A549 (cell line): Measurements from ENCODE around the gene SUV39H1. TPM values are rescaled to one million over a fixed set of nuclear protein-coding genes. Genes with fewer than 3 reads are reported as not detected.
A peak's percentile ranks its signal among the peaks of the same experiment; 100 is the strongest.

Experiments used
- ATAC-seq, 2 experiments: fragments of 200-7000 bp in 1 of 2; fragments of >200 bp in 1 of 2; cut with Nextera tagmentation in 1 of 2; cut with Tn5 transposase in 1 of 2; 3 replicates each; pipeline versions ENCODE4 v1.8.0 to v1.9.1; 2018 to 2020; ENCODE audit warnings: mild to moderate bottlenecking in 1 of 2, moderate library complexity in 1 of 2
- CTCF ChIA-PET: fragments of 300-600 bp; sonication (Branson Sonifier 250); formaldehyde crosslinking; extraction: SDS; loops from one replicate; lab custom pipeline; 2021; ENCODE audit warnings: antibody characterized with exemption, inconsistent platforms; lab: Yijun Ruan, JAX
- POLR2A ChIA-PET: fragments of 350-600 bp; formaldehyde crosslinking; extraction: SDS; loops from one replicate; lab custom pipeline; 2021; ENCODE audit warnings: antibody characterized with exemption, inconsistent platforms; lab: Yijun Ruan, JAX
- DNase-seq, 2 experiments: peaks; one replicate each; pipeline versions ENCODE4 v3.0.0 to v3.0.0-alpha.2; 2011 to 2016; ENCODE audit warnings: low read depth in 1 of 2, low spot score in 1 of 2
- FAIRE-seq: peaks from 2 replicates; lab custom pipeline; 2011; peaks lifted over from hg19 to GRCh38; lab: Jason Lieb, UNC
- H3K27ac ChIP-seq, 2 experiments: fragments of >200 bp; sonication (Bioruptor Twin); formaldehyde crosslinking; 3 replicates each; pipeline ENCODE4 v1.5.1; 2016 to 2017
- H3K4me1 ChIP-seq: fragments of >200 bp; sonication (Bioruptor Twin); formaldehyde crosslinking; 3 replicates; pipeline ENCODE4 v1.6.1; 2016
- H3K4me2 ChIP-seq: fragments of >200 bp; sonication (Bioruptor Twin); formaldehyde crosslinking; 3 replicates; pipeline ENCODE4 v1.6.1; 2016
- H3K4me3 ChIP-seq: fragments of >200 bp; sonication (Bioruptor Twin); formaldehyde crosslinking; 3 replicates; pipeline ENCODE4 v1.5.1; 2016
- H3K9me3 ChIP-seq: fragments of >200 bp; sonication (Bioruptor Twin); formaldehyde crosslinking; 3 replicates; pipeline ENCODE4 v1.6.1; 2016
- CHD2 ChIP-seq: fragments of 150-350 bp; IDR thresholded peaks from 2 replicates; pipeline ENCODE4 v1.6.1; 2014; ENCODE audit warnings: low read length; ENCODE audit not compliant: partially characterized antibody
- CTCF ChIP-seq: fragments of >200 bp; sonication (Bioruptor Twin); formaldehyde crosslinking; IDR thresholded peaks from 3 replicates; pipeline ENCODE4 v1.5.1; 2016
- EP300 ChIP-seq, 2 experiments: fragments of >200 bp; sonication (Bioruptor Twin); formaldehyde crosslinking; IDR thresholded peaks; 2 replicates in 1 of 2; 3 replicates in 1 of 2; pipeline ENCODE4 v1.6.1; 2016 to 2017
- HMGXB4 ChIP-seq: fragments of 250-450 bp; sonication (Bioruptor Pico); IDR thresholded peaks from 2 replicates; pipeline ENCODE4 v1.5.0; 2021; ENCODE audit warnings: mild to moderate bottlenecking, moderate library complexity, borderline replicate concordance
- HOXB13 ChIP-seq: fragments of 250-450 bp; sonication (Bioruptor Pico); IDR thresholded peaks from 2 replicates; pipeline ENCODE4 v1.5.0; 2020; ENCODE audit warnings: low read depth, mild to moderate bottlenecking, moderate library complexity
- JUNB ChIP-seq: fragments of >200 bp; sonication (Bioruptor Twin); formaldehyde crosslinking; IDR thresholded peaks from 2 replicates; pipeline ENCODE4 v1.6.1; 2016
- MAZ ChIP-seq: fragments of 150-350 bp; IDR thresholded peaks from 2 replicates; pipeline ENCODE4 v1.6.1; 2014; ENCODE audit warnings: antibody characterized with exemption, low read depth, low read length, borderline replicate concordance
- NR3C1 ChIP-seq: fragments of >200 bp; sonication (Bioruptor Twin); formaldehyde crosslinking; IDR thresholded peaks from 3 replicates; pipeline ENCODE4 v1.6.1; 2017
- PHF8 ChIP-seq: fragments of 200-600 bp; sonication (generic); IDR thresholded peaks from 2 replicates; pipeline ENCODE4 v1.6.1; 2016; ENCODE audit warnings: low read depth, mild to moderate bottlenecking, antibody characterized with exemption, moderate library complexity, borderline replicate concordance
- POLR2AphosphoS2 ChIP-seq: conservative IDR thresholded peaks from 2 replicates; pipeline ENCODE4 v1.6.1; 2012; ENCODE audit warnings: low read length, improper control_type of control experiment, inconsistent platforms
- RAD21 ChIP-seq, 2 experiments: fragments of >200 bp in 1 of 2; sonication (Bioruptor Twin) in 1 of 2; formaldehyde crosslinking in 1 of 2; IDR thresholded peaks in 1 of 2; conservative IDR thresholded peaks in 1 of 2; 2 replicates in 1 of 2; 3 replicates in 1 of 2; pipeline ENCODE4 v1.6.1; 2012 to 2018; ENCODE audit warnings: inconsistent platforms in 1 of 2
- RARB ChIP-seq: fragments of 250-450 bp; sonication (Bioruptor Pico); IDR thresholded peaks from 2 replicates; pipeline ENCODE4 v1.8.0; 2021; ENCODE audit warnings: mild to moderate bottlenecking, moderate library complexity
- RNF2 ChIP-seq: fragments of 200-600 bp; sonication (generic); IDR thresholded peaks from 2 replicates; pipeline ENCODE4 v1.6.1; 2016; ENCODE audit warnings: low read depth, mild to moderate bottlenecking, antibody characterized with exemption, moderate library complexity, borderline replicate concordance
- SMC3 ChIP-seq: fragments of >200 bp; sonication (Bioruptor Twin); formaldehyde crosslinking; IDR thresholded peaks from 3 replicates; pipeline ENCODE4 v1.6.1; 2018; ENCODE audit warnings: inconsistent platforms
- SREBF2 ChIP-seq: fragments of 450-650 bp; IDR thresholded peaks from 2 replicates; pipeline ENCODE4 v1.6.1; 2014; ENCODE audit warnings: mild to moderate bottlenecking, moderate library complexity
- TFCP2L1 ChIP-seq: fragments of 250-450 bp; sonication (Bioruptor Pico); IDR thresholded peaks from 2 replicates; pipeline ENCODE4 v1.5.0; 2021; ENCODE audit warnings: mild to moderate bottlenecking
- TP53 ChIP-seq: fragments of 250-450 bp; sonication (Bioruptor Pico); IDR thresholded peaks from 2 replicates; pipeline ENCODE4 v1.5.0; 2021; ENCODE audit warnings: mild to moderate bottlenecking, moderate library complexity
- ZFP36 ChIP-seq: fragments of 450-650 bp; IDR thresholded peaks from 2 replicates; pipeline ENCODE4 v1.6.1; 2014; ENCODE audit warnings: borderline replicate concordance; ENCODE audit not compliant: partially characterized antibody
- WGBS: methylation state at CpG from one replicate; pipeline ENCODE4 v1.1.6; 2017; ENCODE audit errors: missing lambda C conversion rate; 5-methylcytosine and 5-hydroxymethylcytosine counted together
- polyA plus RNA-seq, 4 experiments: library from polyadenylated mRNA; depleted of rRNA in 3 of 4; stranded (reverse); fragments of >200 nt; fragmentation: RNase III in 1 of 4; extraction: RNeasy Plus Mini Kit Qiagen cat#74134 plus additional on column Dnase treatment in 1 of 4; gene quantifications; 2 replicates in 3 of 4; 3 replicates in 1 of 4; pipeline ENCODE4 v1.2.3, GENCODE V29; 2011 to 2017

Gene SUV39H1
- polyA plus RNA-seq, 2 of the 4 experiments (the other 2 are of a cell fraction), result 13.4 to 19.9 TPM

GRCh38 chrX:48684134-48684533 lies 12.4 kb upstream of the SUV39H1 start:
- TF ChIP-seq NR3C1 (no peak), TFCP2L1 (no peak), TP53 (CRISPR knock-in tag) (no peak), RNF2 (no peak), SREBF2 (no peak), CTCF (no peak)
- ATAC-seq, result no peak
- no peak for FAIRE-seq
- no peaks in the 10 kb centered on the region for H3K4me1 ChIP-seq
- no peak for DNase-seq
- no peak overlapping the region for H3K4me2 ChIP-seq
- H3K9me3 ChIP-seq, result no peaks in the 10 kb centered on the region
- ChIA-PET POLR2A (no interaction called here), CTCF (interaction anchor here (1.0 kb wide), 1 partner anchor 139 kb away, joined by 3 read pairs; no protein-coding TSS in a partner anchor)
- 35% methylated on average over 7 of the region's 7 CpGs for WGBS
- H3K27ac ChIP-seq, result no peak overlapping the region
- H3K4me3 ChIP-seq, result no peak overlapping the region

GRCh38 chrX:48685416-48685815 lies 11.1 kb upstream of the SUV39H1 start:
- POLR2A ChIA-PET, result no interaction called here
- DNase-seq (no peak), ATAC-seq (no peak), FAIRE-seq (no peak)
- WGBS, result 51% methylated on average over 12 of the region's 12 CpGs
- no peaks in the 10 kb centered on the region for H3K4me1 ChIP-seq
- no peak overlapping the region for H3K27ac ChIP-seq
- TF ChIP-seq MAZ (no peak), CHD2 (no peak), PHF8 (no peak), ZFP36 (no peak), SMC3 (no peak), POLR2AphosphoS2 (no peak), HMGXB4 (no peak), RARB (no peak), EP300 (IDR thresholded peaks at IDR 0.05) (no peak), HOXB13 (CRISPR knock-in tag) (no peak), RAD21 (conservative IDR thresholded peaks at IDR 0.05 in 1 of 2, IDR thresholded peaks at IDR 0.05 in 1 of 2) (no peak)
- CTCF ChIA-PET, result no interaction called here
- no peak overlapping the region for H3K4me3 ChIP-seq
- no peak overlapping the region for H3K4me2 ChIP-seq
- H3K9me3 ChIP-seq, result no peaks in the 10 kb centered on the region

- no peak for DNase-seq
- TF ChIP-seq JUNB (no peak), RNF2 (no peak)
- ChIA-PET CTCF (no interaction called here), POLR2A (no interaction called here)
- no peaks in the 10 kb centered on the region for H3K4me1 ChIP-seq
- H3K27ac ChIP-seq, result no peak overlapping the region
- H3K4me3 ChIP-seq, result no peak overlapping the region
- H3K4me2 ChIP-seq, result no peak overlapping the region
- FAIRE-seq, result no peak
- H3K9me3 ChIP-seq, result no peaks in the 10 kb centered on the region
- 73% methylated on average over 4 of the region's 19 CpGs for WGBS
- 0 out of 6 replicates have a peak, but pooled peaks of 1 of the 2 experiments have one; percentile 15 for ATAC-seq
Observed at GRCh38 chrX:48688531-48689150, 7.9 kb upstream of the SUV39H1 start.
